DMS79 (cell line): Measurements from ENCODE around the gene RANBP3.
"Not testable (repeated sequence)": the region's sequence is repeated elsewhere in the genome, so short reads cannot be mapped to it uniquely, and the experiment has no call there.

Source experiments
- DNase-seq: peaks from one replicate; lab custom pipeline; 2025; lab: John Stamatoyannopoulos, UW

RANBP3 gene

DNA sequence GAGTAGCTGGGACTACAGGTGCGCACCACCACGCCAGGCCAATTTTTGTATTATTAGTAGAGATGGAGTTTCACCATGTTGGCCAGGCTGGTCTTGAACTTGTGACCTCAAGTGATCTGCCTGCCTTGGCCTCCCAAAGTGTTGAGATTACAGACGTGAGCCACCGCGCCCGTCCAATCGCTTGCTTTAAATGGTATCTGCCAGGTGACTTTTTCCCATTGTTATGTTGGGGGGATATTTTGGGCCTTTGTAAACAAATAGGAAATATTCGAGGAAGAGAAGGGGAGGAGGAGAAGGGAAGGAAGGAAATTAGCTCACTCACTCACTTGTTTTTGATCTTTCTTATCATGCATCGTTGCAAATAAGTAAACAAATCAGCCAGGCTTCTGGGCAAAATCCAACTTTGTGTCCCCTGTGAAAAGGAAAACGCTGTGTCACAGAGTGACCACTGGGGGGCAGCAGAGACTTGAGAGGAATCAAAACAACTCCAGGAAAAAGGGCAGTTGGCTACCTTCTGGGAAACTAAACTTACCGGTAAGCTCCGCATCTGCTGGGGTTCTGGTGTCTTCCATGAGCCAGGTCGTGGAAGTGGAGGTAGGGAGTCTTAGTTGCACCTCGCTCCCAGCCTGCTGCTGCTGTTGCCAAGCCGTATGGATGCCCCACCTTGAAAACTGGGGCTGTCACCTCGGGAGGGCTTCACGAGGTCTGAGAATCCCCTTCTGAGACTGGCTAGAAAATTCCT, 9.3 kb upstream of the RANBP3 start:
- DNase-seq: peak; percentile 82

- not testable (repeated sequence) for DNase-seq
Observed at GRCh38 chr19:5985837-5986236, 7.9 kb upstream of the RANBP3 start.

DNA sequence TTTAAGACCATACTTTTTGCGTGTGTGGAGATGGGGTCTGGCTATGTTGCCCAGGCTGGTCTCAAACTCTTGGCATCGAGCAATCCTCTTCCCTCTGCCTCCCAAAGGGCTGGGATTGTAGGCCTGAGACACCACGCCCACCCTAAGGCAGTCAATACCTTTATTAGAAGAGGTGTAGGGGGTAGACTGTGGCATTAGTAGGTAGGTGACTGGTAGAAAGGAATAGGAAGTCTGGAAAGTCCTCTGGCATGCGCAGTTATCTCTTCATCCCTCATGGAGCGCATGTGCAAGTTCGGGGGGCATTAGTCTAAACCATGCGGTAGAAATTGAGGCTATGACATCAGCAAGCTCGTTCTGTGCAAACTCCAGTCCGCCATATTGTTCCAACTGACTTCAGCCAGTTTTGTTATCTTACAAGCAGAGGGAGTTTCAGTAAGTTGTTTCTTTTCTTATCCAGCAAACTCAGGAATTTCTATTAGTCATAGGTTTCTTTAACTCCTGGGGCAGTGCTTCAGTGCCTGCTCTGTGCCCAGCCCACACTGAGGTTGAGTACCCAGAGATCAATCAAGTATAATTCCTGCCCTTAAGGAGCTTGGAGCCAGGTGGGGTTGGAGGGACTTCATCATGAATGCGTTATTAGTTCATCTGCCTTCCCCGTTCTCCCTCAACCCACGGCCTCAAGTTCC, 7.3 kb upstream of the RANBP3 start:
- no peak for DNase-seq

DNA sequence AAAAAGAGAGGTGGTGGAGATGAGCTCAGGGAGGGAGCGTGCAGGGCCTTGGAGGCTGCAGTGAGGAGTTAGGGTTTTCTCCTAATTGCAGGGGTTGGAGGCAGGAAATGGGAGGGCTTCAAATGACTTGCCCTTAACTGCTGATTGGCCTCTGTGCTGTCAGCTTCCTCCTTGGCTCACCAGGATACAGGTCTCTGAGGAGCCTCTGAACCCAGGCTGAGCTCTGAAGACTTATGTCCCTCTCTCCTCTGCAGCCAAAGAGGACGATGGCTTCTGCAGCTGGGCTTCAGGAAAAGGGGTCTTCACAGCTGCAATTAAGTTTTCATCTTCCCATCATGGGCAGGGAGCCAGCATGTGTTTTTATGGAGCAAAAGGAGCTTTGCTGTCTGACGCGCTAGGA, 6.7 kb upstream of the RANBP3 start:
- DNase-seq: no peak

DNA sequence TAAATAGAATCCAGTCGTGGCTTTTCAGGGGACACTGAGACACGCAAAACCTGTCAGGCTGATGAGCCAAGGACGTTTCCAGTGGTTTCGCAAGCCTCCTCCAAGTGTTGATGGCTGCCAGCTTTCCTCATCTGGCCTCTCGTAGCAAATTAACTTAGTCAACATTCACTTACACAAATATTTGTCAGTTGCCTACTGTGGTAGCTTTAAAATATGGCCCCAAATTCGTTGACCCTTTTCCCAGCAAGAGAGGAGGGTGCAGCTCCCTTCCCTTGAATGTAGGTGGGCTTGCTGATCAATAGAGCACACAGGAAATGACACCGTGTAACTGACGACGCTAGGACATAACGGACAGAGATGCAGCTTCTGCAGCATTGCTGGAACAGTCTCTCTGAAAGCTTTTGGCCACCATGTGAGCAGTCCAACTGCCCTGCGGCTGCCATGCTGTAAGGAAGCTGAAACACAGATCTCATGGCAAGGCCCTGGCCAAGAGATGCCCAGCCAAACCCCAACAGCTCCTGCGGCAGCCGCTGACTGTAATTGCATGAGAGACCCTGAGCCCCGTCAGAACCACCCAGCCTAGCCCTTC, 5.5 kb upstream of the RANBP3 start:
- no peak for DNase-seq

DNA sequence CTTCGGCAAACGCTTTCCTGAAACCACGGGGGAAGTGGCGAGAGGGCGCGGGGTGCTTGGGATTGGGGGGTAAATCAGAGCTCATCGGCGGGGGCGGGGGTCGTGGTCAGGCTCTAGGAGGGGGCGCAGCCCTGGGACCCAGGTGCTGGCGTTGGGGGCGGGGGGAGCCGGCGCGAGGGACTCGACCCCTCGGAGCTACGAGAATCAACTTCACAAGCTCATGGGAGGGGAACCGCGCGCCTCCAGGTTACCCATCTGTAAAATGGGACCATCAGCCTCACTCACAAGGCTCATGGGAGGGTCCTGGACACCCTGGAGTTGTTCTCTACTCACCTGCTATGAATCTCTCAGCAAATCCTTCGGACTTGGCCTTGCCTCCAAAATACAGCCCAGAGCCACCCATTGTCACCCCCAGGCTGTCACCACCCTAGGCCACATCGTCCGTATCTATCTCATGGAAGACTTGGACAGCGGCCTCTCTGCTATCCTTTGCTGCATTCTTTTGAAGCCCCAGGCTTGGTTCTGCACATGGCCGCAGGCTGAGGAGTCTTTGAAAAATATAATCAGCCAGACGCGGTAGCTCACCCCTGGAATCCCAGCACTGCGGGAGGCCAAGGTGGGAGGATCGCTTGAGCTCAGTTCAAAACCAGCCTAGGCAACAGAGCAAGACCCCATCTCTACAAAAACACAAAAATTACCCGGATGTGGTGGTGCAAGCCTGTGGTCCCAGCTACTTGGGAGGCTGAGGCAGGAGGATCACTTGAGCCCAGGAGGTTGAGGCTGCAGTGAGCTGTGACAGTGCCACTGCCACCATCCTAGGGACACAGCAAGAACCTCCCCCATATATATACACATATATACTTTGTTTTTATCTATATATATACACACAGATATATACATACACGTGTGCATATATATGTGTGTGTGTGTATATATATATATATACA, 939 bp upstream of the RANBP3 start:
- DNase-seq: no peak

GRCh38 chr19:5977222-5977784, 637 bp downstream of the RANBP3 start:
- DNase-seq: no peak

DNA sequence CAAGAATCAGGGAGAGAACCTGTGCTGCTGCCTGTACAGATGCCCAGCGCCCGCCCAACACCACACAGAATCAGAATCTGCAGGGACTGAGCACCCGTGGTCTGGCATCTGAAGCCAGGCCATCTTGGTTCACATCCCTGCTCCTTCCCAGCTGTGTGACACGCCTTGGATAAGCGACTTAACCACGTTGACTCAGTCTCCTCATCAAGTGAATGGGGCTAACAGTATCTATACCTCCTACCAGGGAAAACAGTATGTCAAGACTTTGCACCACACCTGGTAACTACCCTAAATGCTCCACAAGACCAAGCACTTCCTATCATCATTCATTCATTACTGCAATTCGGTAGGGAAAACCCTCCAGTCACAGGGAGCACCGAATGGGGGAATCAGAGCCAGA, 1.2 kb downstream of the RANBP3 start:
- no peak for DNase-seq

GRCh38 chr19:5975388-5975728, 2.6 kb downstream of the RANBP3 start:
- DNase-seq: no peak

DNA sequence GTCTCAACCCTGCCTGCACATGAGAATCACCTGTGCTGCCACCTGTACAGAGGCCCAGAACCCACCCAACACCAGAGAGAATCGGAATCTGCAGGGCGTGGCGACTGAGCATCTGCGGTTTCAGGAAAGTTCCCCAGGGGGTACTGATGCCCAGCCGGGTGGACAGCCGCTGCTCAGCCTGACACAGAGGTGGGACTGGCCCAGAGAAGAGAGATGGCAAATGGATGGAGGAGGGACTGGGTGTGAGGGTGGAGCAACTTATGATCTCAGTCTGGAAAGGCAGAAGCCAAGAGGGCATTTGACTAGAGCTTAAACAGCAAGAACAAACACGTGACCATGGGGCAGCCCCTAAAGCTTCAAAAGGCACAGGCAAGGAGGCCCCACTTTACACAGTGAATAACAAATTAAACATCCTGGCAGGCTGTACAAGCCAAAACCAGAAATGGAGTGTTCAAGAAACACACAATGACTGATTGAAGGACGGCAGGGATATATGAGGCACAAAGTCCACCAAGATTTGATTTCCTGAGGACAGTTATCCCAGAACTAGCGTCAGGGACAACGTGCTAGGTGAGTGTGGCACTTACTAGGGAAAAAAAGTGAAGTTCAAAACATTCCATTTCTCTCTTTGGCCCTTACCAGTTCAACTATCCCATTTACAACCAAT, 3.1 kb downstream of the RANBP3 start:
- no peak for DNase-seq

DNA sequence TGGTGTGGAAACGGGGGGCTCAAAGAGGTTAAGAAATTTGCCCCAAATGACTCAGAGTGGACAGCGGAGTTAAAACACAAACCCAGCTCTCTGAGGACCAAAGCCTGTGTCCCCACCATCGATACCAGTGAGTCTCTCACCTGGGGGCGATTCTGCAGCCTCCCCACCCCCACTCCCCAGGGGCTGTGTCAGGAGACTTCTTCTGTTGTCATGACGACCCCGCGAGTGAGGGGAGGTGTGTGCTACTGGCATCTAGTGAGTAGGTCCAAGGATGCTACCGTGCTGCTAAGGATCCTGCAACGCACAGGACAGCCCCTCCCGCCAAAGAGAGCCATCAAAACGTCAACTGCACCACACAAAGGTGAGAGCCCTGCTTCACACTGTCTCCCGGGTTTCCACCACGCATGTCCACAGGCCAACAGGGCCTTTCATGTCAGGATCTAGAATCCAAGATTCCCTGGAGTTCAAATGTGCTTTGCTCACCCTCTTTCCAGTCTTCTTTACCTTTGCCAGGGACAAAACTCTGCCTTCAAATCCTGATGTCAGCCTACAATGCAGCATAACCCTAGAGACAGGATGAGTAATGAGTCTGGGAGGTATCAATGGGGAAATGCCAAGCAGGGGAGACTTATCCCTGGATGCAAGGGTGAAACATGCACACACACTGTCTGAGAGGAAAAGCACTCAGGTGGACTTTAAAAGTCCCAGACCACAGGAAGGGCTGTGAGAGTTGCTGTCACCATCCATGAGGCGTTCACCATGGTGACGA, 3.9 kb downstream of the RANBP3 start:
- no peak for DNase-seq

- DNase-seq: no peak
Observed at GRCh38 chr19:5973376-5973775, 4.6 kb downstream of the RANBP3 start.

DNA sequence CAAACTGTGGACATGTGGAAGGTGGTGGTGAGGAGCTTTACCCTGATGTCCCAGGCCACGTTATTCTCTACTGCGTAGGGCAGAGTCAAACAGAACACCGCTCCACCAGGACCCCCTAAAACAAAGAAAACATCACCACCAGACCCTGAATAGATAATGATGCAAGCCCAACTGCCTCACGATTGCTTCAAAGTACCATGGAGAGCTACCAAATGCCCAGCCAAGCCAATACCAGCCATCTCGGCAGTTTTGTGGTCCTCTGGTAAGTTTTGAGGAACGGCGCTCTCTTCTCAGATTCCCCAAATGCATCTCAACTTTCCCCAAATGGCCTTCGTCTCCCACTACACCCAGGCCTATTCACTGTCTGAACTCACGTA, 5.6 kb downstream of the RANBP3 start:
- DNase-seq: no peak

DNA sequence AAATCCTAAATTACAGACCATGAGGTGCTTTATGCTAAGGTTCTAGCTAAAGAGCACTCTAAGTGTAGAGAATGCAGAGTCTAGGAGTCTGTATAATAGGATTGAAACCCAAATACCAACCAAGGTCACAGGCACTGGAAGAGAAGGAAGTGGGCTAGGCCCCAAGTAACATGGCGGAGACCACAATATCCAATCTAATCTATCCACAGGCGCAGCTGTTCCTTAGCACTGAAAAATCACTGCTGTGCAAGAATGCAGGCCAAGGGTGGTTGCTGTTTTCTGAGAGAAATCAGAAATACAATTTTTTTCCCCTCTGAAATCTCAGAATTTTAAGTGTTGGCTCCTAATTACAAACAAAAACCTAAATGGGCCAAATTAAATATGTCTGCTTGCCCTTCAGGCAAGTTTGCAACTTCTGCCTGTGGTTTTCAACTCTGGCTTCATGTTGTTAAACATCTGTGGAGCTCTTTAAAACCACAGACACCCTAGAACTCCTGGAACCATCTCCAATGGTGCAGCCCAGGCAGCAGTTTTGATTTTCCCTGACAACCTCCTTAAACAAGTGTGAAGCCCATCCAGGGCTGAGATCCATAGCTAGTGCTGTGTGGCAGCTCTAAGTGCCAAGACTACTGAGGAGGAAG, 6.1 kb downstream of the RANBP3 start:
- no peak for DNase-seq

DNA sequence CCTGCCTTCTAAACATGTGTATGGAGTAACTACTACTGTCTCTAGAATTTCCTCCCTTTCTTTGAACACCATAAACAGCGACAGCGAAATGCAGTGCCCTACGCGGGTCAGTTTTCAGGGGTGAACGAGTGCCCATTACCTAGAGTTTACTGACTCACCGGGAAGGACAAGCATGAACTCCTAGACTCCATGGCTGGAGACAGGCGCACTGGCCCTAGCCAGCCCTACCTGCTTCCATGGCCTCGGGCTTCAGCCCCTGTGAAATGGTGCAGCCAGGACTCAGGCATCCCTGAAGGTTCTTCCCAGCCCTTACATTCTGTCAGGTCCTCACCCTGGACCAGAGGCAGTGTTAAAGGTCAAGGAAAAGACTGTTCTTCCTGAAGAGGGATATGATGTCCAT, 8.5 kb downstream of the RANBP3 start:
- DNase-seq: no peak

DNA sequence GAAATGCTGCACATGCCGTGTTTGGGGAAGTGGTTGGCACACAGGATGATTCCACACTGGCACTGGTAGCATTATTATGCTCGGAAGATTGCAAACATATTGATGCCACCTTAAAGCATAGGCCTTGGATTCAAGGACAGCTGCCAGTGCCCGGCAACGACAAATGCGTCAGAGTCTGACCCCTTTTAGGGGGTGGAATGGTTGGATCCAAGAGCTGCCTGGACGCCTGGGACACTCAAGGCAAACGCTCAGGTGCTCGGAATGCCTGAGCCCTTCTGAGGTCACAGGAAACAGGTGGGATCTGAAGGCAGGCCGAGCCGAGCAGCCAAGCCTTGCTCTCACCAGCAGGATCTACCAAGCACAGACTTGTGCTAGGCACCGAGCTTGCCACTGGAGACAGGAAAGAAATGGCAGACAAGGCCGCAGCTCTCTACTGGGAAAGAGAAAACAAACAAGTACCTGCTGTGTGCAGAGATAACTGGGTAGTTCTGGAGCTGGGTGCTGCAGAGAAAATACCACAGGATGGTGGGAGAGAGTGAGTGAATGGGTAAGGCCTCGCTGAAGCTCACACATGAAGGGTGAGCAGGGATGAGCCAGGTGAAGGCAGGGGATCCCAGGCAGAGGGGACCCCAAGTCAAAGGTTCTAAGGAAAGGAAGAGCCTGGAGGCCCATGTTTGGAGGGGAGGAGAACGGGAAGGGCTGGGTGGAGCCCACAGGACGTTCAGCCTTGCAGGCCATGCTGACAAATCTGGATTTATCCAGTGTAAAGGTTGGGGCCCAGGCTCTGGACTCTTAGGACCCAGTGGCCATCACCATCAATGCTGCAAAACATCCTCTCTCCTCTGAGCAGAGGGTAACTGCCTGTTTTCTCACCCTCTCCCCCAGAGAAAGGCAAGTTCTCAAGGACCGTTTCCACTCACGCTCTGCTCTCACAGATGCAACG, 9.2 kb downstream of the RANBP3 start:
- peak; percentile 77 for DNase-seq

- DNase-seq: peak; percentile 88
Observed at GRCh38 chr19:5967994-5968430, 9.9 kb downstream of the RANBP3 start.

DNA sequence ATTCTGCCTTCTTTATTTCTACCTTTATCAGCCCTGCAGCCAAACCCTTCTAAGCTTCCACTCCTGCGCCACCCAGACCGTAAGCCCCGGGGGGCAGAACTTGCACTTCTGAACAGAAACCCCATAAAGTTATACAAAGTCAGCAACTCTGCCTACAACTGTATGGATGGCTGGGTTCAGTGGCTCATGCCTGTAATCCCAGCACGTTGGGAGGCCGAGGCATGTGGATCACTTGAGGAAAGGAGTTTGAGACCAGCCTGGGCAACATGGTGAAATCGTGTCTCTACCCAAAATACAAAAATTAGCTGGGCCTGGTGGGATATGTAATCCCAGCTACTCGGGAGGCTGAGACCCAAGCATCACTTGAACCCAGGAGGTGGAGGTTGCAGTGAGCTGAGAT, 10.4 kb downstream of the RANBP3 start:
- DNase-seq: no peak

DNA sequence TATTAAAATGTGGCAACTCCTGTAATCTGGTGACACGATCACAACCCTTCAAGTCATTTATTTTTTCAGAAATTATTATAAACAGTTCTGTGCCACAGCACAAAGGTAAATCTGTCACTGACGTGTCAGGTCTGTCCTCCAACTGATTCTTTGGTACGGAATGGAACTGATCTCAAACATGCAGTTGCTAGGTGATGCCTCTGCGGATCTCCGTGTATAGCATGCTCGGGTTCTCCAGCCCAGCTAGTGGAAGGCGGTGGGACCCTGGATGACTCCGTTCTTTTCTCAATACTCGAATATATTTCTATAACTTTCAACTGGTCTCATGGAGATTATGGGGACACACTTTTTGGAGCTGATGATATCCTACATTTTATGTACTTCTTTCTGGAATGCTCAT, 11.0 kb downstream of the RANBP3 start:
- DNase-seq: no peak
